SH-SY5Y (cell line): ENCODE measurements around the gene HACE1.

Source experiments
- GATA2 ChIP-seq: IDR thresholded peaks from 2 replicates; pipeline ENCODE4 v1.6.1; 2011; ENCODE audit warnings: mild to moderate bottlenecking, low read depth, low read length
- GATA3 ChIP-seq: IDR thresholded peaks from 2 replicates; pipeline ENCODE4 v1.6.1; 2011; ENCODE audit warnings: low read depth, mild to moderate bottlenecking, low read length, moderate library complexity

GRCh38 chr6:104705916-104706442 lies 153.7 kb downstream of the HACE1 start:
- TF ChIP-seq GATA2 (no peak), GATA3 (no peak)
